TTC549 (cell line): ENCODE data around the gene MAP4K1.
"Not testable (repeated sequence)": the region's sequence is repeated elsewhere in the genome, so short reads cannot be mapped to it uniquely, and the experiment has no call there.

Source experiments
- FAIRE-seq: peaks from 2 replicates; lab custom pipeline; 2012; peaks lifted over from hg19 to GRCh38; lab: Jason Lieb, UNC

MAP4K1 gene

DNA sequence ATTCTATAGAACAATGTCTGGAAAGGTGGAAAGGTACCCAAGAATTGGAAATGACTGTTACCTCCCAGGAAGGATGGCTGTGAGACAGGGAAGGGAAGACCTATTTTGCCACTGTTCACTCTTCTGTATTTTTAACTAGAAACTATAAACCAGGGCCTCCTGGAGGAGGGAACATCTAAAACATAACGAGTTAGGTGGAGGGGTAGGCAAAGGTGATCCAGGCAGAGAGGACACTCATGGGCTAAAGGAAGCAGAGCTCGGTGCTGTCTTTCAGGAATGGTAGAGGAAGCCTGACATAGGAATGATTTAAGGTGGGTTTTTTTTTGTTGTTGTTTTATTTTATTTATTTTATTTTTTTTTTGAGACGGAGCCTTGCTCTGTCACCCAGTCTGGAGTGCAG is 7.1 kb upstream of the MAP4K1 start:
- no peak for FAIRE-seq

DNA sequence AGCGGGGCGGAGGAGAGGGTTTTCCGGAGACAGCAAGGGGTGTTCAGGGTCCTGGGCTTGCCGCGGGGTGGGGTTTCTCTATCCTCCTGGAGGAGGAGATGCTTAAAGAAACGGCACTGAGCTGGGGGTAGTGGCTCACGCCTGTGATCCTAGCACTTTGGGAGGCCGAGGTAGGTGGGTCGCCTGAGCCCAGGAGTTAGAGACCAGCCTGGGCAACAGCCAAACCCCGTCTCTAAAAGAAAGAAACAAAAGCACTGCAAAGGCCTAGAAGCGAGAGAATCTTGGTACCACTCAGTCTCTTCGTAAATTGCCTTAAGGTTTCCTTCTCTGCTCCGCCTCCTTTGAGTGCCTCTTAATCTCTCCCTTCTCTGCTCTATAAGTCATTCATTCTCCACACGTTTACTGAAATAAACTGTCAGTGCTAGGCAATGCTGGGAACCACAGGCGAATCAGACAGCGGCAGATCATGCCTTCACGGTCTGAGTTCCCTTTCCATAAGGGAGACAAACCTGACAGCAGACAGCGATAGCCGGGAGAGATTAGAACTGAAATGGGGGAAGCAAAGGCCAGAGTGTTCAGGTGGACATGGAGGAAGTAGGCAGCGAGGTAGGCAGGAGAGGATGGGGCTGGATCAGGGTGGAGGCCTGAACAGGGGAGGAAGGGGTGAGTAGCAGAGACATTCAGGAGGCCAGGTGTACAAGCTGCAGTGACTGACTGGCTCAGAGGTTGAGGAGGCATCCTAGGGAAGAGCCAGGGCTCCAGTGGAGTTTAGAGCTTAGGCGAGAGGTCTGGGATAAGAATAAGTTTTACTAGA is 1.8 kb upstream of the MAP4K1 start:
- FAIRE-seq = no peak

DNA sequence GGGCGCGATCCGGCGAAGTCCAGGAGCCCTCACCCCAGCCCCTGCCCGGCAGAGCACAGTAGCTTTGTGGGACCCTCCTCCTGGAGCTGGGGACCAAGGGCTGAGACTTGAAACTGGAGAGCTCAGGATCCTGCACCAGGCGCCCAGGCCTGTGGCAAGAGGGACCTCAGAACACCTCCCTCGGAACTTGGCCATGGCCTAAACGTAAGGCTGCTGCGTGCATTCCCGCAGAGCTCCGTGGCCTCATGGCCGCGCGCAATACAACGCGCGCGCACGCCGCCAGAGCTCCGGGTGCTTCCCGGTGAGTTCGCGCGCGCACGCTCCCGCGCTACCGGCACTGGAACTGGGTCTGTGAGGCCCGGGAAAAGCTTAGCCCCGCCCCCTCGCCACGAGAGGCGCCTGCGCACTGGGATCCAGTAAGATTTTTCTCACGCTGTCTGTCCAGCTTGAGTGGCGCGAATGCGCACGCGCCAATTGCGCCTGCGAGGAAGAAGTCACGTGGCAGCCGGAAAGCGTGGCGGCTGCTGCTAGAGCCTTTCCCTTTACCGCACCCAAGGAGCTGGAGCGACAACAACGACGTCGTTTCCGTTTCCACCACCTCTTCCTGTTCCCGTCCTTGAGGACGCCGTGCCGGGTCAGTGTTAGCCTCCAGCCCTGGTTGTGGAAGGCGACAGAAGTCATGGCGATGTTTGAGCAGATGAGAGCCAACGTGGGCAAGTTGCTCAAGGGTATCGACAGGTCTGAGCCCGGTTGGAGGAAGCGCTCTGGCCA is 1.0 kb upstream of the MAP4K1 start, which contains the start of gene EIF3K:
TSS of gene EIF3K (plus strand) at position 599 of the 771 bp plus-strand sequence. CDS start at position 680, 81 bp downstream.
- peak; percentile 90 for FAIRE-seq

DNA sequence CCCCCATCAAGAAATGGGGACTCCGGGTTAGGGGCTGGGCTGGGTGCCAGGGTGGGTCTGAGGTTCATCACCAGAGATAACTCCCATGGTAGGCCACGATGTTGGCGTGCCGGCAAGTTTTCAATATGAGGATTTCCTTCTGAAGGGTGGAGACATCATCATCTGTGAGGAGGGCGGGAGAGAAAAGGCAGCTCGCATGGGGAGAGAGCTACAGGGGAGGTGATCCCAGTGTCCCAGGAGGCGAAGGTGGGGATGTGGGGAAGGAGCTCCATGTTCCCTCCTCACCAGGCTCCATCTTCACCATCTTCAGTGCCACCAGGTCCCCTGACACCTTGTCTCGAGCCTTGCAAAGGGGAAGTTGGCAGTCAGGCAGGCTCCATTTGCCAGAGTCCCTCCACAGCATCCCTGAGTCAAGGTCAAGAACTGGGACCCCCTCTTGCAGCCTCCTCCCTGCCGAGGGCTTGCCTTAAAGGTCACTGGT is 430 bp downstream of the MAP4K1 start:
- FAIRE-seq = no peak

DNA sequence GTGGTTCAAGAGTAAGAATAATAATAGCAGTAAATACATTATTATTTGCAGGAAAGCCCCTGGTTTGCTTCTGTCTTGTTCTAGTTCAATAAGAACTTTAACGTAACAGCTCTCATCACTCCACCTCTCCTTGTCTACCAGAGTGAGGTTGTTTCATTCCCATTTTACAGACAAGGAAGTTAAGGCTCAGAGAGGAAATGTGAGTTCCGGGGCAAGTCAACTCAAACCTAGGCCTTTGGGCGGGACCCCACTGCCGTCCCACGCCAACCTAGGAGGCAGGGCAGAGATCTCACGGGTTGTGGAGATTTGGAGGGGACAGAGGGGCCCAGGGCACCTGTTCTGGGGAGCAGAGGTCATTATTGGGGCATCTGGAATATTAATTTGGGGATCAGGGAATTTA is 1.5 kb downstream of the MAP4K1 start:
- FAIRE-seq = no peak

DNA sequence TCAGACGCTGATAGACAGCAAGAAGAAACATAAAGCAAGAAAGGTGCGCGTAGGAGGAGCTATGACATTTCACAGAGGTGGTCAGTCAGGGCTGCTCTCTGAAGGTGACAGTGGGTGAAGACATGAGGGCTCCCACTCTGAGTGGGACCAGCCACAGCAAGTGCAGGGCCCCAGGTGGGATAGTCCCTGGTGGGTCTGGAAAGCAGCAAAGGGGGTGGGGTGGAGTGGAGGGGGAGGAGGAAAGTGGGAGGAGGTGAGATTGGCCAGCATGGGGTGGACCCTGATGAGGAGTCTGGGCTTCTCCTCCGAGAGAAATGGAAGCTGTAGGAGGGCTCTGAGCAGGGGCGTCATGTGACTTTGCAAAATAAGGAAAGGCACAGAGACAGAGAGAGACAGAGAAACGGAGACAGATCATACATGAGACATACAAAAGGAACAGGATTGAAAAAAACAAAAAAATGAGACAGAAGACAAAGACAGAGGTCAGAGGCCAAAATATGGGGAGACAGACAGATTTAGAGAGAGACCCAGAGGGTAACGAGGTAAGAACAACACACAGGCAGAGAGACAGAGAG is 2.7 kb downstream of the MAP4K1 start:
- FAIRE-seq = no peak

DNA sequence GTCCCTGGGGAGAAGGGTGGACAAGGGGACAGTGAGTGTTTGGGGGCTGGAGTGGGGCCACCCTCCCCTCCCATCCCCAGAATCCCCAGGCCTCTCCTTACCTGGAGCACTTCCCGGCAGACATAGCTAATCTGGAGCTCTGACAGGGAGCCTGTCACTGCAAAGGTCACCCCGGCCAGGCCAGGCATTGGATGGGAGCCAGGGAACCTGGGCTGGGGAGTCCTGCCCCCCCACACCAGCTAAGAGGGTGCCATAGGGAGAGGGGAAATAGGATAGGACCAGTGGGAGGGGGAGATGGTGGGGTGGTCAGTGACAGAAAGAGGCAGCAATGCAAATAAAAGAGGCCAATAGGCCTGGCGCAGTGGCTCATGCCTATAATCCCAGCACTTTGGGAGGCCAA is 3.5 kb downstream of the MAP4K1 start:
- no peak for FAIRE-seq

DNA sequence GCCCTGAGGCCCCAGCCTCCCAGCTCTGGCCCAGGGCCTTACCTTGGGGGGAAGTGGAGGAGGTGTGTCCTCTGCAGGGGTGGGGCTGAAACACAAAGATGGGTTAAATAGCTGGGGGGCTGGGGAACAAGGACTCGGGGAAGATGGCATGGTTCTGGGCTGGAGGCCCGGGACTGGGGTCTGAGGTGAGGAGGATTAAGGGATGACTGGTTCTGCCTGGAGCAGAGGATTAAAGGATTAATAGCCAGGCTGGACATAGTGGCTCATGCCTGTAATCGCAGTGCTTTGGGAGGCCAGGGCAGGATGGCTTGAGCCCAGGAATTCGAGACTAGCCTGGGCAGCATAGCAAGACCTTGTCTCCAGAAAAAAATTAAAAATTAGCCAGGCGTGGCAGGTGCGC is 11.6 kb downstream of the MAP4K1 start:
- FAIRE-seq = no peak

DNA sequence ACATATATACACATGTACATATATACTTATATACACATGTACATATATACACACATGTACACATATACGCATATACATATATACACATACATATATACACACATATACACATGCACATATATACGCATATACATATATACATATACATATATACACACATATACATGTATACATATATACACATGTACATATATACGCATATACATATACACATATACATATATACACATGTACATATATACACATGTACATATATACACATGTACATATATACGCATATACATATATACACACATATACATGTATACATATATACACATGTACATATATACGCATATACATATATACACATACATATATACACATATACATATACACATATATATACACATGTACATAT is 14.9 kb downstream of the MAP4K1 start:
- FAIRE-seq = peak; percentile 77

DNA sequence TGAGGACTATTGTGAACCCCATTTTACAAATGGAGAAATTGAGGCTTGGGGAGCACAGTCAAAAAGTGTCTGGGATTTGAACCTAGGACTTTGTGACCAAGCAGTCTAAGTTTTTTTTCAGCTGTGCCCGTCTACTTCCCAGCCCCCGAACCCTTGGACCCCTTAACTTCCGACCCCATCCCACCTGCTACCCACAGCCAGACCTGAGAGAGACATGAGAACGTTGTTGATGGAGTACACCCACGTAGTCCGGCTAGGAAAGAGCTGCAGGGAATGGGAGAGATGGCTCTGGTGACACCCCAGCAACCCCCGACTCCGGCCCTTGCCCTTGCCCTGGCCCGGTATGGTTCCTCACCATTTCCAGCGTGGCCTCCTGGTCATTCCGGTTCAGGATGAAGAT is 18.0 kb downstream of the MAP4K1 start:
- no peak for FAIRE-seq

DNA sequence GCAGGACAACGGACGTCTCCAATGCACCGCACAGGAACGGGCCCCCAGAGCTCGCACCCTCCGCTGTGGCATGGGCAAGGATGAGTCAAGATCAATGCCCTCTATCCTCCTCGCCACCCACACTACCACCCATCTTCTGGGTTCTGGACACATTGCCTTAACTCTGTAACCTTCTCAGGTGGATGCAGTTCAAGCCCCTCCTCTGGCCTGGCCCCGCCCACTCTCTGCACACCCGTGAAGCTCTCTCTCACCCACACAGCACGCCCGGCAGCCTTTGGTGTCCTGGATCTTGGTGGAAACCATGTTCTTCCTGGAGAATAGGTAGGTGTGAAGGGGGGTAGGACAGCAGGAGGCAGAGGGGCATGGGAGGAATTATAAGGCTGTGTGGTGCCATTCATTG is 20.7 kb downstream of the MAP4K1 start:
- no peak for FAIRE-seq

DNA sequence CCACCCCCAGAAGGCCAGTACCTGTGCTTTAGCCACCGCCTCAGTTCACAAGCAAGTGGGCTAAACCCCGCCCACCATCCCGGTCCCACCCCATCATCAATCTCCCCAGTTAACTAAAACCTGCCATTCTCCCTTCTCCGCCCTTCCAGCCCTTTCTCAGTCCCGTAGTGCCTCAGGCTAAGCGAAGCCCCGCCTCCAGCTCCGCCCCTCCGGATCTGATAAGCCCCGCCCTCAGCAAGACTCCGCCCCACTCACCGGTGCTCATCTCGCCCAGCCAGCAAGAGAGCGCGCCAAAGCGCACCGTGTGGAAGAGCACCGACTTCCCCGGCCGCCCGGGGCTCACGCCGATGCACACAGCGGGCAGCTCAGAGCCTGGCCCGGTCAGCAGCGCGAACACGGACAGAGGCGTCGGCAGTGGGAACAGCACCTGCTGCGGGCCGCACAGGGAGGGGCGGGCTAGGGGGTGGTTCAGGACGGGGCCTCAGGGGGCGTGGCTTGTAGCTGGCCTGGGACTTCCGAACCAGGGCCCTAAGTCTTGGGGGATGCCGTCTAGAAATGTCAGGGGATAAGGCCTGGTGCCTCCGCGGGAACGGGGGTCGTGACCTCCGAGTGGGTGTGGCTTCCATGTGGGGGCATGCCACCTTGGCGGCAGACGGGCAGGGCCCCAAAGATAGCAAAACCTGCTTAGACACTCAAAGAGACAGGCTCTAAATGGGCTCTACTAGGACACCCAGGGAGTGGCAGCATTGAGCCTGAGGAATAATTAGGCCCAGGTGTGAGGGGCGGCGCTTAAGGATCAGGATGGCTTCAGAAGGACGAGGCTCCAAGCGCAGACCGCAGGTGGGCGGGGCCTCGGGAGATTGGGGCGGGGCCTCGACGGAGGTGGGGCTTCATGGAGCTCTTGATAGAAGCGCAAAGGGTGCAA is 21.4 kb downstream of the MAP4K1 start:
- FAIRE-seq = no peak

DNA sequence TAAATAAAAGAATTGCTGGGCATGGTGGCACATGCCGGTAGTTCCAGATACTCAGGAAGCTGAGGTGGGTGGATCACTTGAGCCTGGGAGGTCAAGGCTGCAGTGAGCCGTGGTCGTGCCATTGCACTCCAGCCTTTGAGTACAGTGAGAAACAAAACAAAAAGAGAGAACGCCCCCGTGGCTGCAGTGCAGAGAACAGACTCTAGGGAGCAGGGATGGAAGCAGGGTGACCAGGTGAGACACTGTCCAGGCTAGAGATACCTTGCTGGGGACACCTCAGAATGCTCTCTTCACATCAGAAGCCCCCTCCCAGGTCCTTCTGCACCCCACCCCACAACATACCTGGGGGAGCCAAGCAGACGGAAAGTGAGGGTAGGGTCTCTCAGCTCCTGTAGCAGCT is 24.8 kb downstream of the MAP4K1 start:
- FAIRE-seq = no peak

DNA sequence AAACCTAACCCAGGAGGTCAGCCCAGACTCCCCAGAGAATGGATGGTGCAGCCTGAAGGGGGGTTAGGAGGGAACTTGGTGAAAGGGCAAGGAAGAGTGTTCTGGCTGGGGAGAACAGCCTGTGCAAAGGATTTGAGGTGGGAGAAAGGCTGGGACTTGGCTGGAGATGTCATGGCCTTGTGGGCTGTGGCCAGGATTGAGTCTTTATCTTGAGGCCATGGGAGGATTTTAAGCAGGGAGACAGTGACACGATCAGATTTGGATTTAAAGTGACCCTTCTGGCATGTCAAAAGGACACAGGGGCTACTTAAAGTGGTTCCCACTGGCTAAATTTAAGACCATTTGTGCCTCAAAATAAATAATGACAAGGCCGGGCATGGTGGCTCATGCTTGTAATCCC is 29.7 kb downstream of the MAP4K1 start:
- no peak for FAIRE-seq

DNA sequence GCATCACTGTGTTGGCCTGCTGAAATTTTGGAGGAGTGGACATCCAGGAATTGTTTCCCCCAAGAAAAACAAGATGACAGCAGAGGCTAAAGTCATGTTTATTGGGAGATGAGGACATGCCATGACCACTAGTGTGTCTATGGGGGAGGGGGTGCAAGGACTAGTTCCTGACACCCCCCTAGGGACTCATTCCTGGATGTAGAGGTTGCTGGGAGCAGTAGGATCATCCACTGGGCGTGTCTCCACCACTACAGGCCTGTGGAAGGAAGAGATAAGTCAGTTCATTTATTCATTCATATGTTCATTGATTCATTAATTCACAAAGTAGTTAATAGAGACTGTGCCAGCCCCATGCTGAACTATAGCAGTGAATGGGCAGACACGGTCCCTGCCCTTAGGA is 30.2 kb downstream of the MAP4K1 start:
- no peak for FAIRE-seq

DNA sequence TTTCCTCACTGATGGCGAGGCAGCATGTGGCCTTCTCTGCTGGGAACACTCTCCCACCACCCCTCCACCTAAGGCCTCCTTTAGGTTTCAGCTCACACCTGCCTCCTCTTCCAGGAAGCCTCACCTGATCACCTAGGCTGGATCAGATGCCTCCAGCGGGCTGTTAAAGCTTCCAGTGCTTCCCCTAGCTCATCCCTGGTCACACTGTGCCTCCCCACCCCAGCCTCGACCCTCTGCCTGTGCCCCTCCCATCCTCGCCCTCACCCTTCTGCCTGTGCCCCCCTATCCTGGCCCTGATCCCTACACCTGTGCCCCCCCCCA is 33.8 kb downstream of the MAP4K1 start:
- no peak for FAIRE-seq

DNA sequence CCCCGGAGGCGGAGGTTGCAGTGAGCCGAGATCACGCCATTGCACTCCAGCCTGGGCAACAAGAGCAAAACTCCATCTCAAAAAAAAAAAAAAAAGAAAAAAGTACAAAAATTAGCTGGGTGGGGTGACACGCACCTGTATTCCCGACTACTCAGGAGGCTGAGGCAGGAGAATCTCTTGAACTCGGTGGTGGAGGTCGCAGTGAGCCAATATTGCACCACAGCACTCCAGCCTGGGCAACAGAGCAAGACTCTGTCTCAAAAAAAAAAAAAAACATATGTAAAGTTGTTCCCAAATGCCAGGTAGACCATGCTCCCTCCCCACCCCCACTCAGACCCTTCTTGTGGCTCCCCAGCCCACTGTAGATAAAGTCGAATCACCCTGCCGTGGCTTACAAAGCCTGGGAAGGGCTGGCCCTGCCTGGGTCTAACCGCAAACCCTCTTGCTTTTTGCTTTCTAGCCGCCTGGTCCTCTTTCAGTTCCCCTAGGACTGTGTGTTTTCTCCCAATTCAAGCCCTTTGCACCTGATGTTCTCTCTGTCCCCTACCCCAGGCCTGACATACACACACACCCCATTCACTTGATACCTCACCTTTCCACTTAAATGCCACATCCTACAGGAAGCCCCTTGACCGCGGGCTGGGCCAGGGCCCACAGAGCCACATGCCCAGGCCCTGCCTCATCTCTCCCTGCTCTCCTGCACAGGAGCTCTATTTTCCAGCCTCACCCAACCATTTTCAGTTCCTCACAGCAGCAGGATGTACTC is 34.4 kb downstream of the MAP4K1 start:
- no peak for FAIRE-seq

DNA sequence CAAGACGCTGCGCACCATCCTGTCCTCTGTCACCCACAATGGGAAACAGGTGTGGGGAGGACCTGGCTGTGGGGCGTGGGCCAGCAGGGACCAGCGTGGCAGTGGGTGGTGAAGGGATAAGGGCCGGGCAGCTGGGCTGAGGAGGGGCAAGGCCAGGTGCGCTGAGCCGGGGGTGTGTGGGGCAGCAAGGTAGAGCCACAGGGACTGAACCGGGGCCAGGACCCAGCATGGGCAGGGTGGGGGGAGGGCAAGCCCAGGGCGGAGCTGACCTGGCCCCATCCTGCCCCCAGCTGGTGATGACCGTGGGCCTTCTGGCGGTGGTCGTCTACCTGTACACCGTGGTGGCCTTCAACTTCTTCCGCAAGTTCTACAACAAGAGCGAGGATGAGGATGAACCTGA is 37.7 kb downstream of the MAP4K1 start:
- no peak for FAIRE-seq

DNA sequence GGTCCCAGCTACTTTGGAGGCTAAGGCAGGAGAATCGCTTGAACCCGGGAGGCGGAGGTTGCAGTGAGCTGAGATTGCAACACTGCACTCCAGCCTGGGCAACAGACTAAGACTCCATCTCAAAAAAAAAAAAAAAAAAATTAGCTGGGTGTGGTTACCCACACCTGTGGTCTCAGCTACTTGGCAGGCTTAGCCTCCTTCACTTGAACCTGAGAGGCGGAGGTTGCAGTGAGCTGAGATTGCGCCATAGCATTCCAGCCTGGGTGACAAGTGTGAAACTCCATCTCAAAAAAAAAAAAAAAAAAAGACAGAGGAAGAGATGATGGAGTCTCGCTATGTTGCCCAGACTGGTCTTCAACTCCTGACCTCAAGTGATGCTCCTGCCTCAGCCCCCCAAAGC is 38.4 kb downstream of the MAP4K1 start:
- not testable (repeated sequence) for FAIRE-seq

DNA sequence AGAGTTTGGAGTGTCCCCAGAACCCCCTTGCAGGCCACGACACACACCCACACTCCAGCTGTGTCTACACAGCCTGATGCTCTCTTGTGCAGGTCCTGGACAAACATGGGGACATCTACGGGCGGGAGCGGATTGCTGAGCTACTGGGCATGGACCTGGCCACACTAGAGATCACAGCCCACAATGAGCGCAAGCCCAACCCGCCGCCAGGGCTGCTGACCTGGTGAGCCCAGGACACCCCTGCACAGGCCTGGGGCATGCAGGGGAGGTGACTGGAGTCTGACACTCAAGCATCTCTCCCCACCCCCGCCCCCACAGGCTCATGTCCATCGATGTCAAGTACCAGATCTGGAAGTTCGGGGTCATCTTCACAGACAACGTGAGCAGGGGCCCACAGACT is 39.9 kb downstream of the MAP4K1 start:
- no peak for FAIRE-seq

DNA sequence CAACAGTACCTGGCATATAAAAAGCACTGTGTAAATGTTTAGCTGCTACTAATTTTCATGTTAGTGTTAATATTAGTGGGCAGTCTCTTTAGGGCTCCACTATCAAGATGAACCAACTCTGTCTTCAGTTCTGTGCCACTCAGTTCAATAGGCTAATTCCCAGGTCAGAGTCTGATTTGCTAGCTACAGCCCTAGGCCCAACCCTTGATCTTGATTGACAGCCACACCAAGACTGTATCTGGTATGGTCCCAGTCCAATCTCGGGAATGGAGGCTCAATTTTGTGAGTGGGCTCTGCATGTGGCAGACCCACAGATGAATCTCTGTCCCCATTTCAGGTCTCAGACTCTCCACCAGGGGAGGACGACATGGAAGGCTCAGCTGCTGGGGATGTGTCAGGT is 46.1 kb downstream of the MAP4K1 start:
- FAIRE-seq = no peak
